ENCODE measurements around the gene OXTR.

Gene OXTR

GRCh38 chr3:8769088-8769822, at the start of gene OXTR:
OXTR (minus strand) TSS chr3:8769613; CDS start chr3:8768187, 1,426 bp downstream.
- peak within 1 kb of the TSS; percentile 57 for H3K4me3 ChIP-seq (ENCODE audit: low read depth, low read length)
- peak; percentile 41 for DNase-seq (ENCODE audit: low read depth)
- in situ Hi-C loops (cut with HindIII; ENCODE audit: low sequenced_read_pairs): no loop called here
- peak; percentile 99 for TF ChIP-seq CTCF (IDR thresholded peaks at IDR 0.05; ENCODE audit: low read depth, low read length, missing control alignments)

- no peak for TF ChIP-seq CTCF (IDR thresholded peaks at IDR 0.05; ENCODE audit: low read depth, low read length, missing control alignments)
- no peak for DNase-seq (ENCODE audit: low read depth)
- H3K4me3 ChIP-seq (ENCODE audit: low read depth, low read length): no peak overlapping the region
- in situ Hi-C loops (cut with HindIII; ENCODE audit: low sequenced_read_pairs): no loop called here
Observed at GRCh38 chr3:8817486-8817885, 48.1 kb upstream of the OXTR start.

- no peak overlapping the region for H3K4me3 ChIP-seq (ENCODE audit: low read depth, low read length)
- in situ Hi-C loops (cut with HindIII; ENCODE audit: low sequenced_read_pairs): no loop called here
- DNase-seq (ENCODE audit: low read depth): no peak
- TF ChIP-seq CTCF (IDR thresholded peaks at IDR 0.05; ENCODE audit: low read depth, low read length, missing control alignments): no peak
Observed at GRCh38 chr3:8816106-8816505, 46.7 kb upstream of the OXTR start.

GRCh38 chr3:8813411-8813810, 44.0 kb upstream of the OXTR start:
- no peak for TF ChIP-seq CTCF (IDR thresholded peaks at IDR 0.05; ENCODE audit: low read depth, low read length, missing control alignments)

GRCh38 chr3:8810561-8810960, 41.1 kb upstream of the OXTR start:
- TF ChIP-seq CTCF (IDR thresholded peaks at IDR 0.05; ENCODE audit: low read depth, low read length, missing control alignments): no peak
- in situ Hi-C loops (cut with HindIII; ENCODE audit: low sequenced_read_pairs): no loop called here
- DNase-seq (ENCODE audit: low read depth): no peak
- H3K4me3 ChIP-seq (ENCODE audit: low read depth, low read length): no peak overlapping the region

More at GRCh38 chr3:8813411-8813810, 44.0 kb upstream of the OXTR start:
- no peak for DNase-seq (ENCODE audit: low read depth)
- H3K4me3 ChIP-seq (ENCODE audit: low read depth, low read length): no peak overlapping the region
- in situ Hi-C loops (cut with HindIII; ENCODE audit: low sequenced_read_pairs): no loop called here

GRCh38 chr3:8805774-8806173, 36.4 kb upstream of the OXTR start:
- in situ Hi-C loops (cut with HindIII; ENCODE audit: low sequenced_read_pairs): no loop called here
- no peak for TF ChIP-seq CTCF (IDR thresholded peaks at IDR 0.05; ENCODE audit: low read depth, low read length, missing control alignments)
- no peak for DNase-seq (ENCODE audit: low read depth)
- no peak overlapping the region for H3K4me3 ChIP-seq (ENCODE audit: low read depth, low read length)
